Esophagus squamous epithelium (tissue), 4 donors: ENCODE measurements around the gene HBM.

Source experiments
- CTCF ChIP-seq, 6 experiments: fragments of 450-650 bp in 4 of 6; fragments of 200-600 bp in 2 of 6; sonication (generic) in 2 of 6; IDR thresholded peaks; one replicate each; pipeline ENCODE4 v1.5.1; 2016 to 2019; ENCODE audit warnings: antibody characterized with exemption in 6 of 6, mild to moderate bottlenecking in 4 of 6, moderate library complexity in 4 of 6
- POLR2A ChIP-seq, 4 donors: fragments of 450-650 bp; IDR thresholded peaks; one replicate each; pipeline ENCODE4 v1.6.1; 2017; ENCODE audit warnings: antibody characterized with exemption in 4 of 4, mild to moderate bottlenecking in 4 of 4, moderate library complexity in 3 of 4

GRCh38 chr16:177394-177822 lies 11.6 kb downstream of the HBM start:
- no peak for TF ChIP-seq CTCF (IDR thresholded peaks at IDR 0.05)
- TF ChIP-seq POLR2A (IDR thresholded peaks at IDR 0.05): no peak
